B cell (primary cell): ENCODE data around the gene CRYM. TPM values are rescaled to one million over a fixed set of nuclear protein-coding genes. Genes with fewer than 3 reads are reported as not detected.

Source experiments
- ATAC-seq: fragments of 200-7000 bp; cut with Tn5 transposase; one replicate; pipeline ENCODE4 v1.10.0; 2021; ENCODE audit warnings: low read depth, mild to moderate bottlenecking, moderate number of reproducible peaks, moderate library complexity
- CTCF ChIA-PET: fragments of 350-600 bp; sonication (Branson Sonifier 250); formaldehyde crosslinking; loops from one replicate; lab custom pipeline; 2021; ENCODE audit warnings: antibody characterized with exemption, inconsistent platforms; lab: Charles Lee
- POLR2A ChIA-PET: fragments of 350-600 bp; sonication (Branson Sonifier 250); formaldehyde crosslinking; loops from one replicate; lab custom pipeline; 2021; ENCODE audit warnings: antibody characterized with exemption; lab: Charles Lee
- DNase-seq: peaks from one replicate; pipeline ENCODE4 v3.0.0; 2013
- H2AFZ ChIP-seq: 2 replicates; pipeline ENCODE4 v1.6.1; 2012; ENCODE audit warnings: mild to moderate bottlenecking, low read depth, low read length; ENCODE audit not compliant: insufficient read depth, poor library complexity, severe bottlenecking
- H3K27ac ChIP-seq, 2 donors: 1 replicate in 1 of 2; 2 replicates in 1 of 2; pipeline ENCODE4 v1.5.1; 2012 to 2013; ENCODE audit warnings: low read length in 2 of 2, mild to moderate bottlenecking in 2 of 2, moderate library complexity in 1 of 2
- H3K27me3 ChIP-seq, 4 experiments: fragments of 200-600 bp in 1 of 4; sonication (generic) in 1 of 4; replicated peaks in 1 of 4; 1 replicate in 2 of 4; 2 replicates in 2 of 4; pipeline versions ENCODE4 v1.6.1 to v1.7.0; 2013 to 2016; ENCODE audit warnings: low read length in 3 of 4, mild to moderate bottlenecking in 2 of 4, mixed read lengths in 1 of 4, moderate library complexity in 1 of 4; ENCODE audit not compliant: insufficient read depth in 4 of 4, control insufficient read depth in 3 of 4; ENCODE audit errors: control extremely low read depth in 1 of 4
- H3K36me3 ChIP-seq, 2 experiments: replicated peaks in 1 of 2; 1 replicate in 1 of 2; 2 replicates in 1 of 2; pipeline versions ENCODE4 v1.6.1 to v1.7.1; 2013; ENCODE audit warnings: low read length in 1 of 2; ENCODE audit not compliant: insufficient read depth in 2 of 2, control insufficient read depth in 1 of 2; ENCODE audit errors: control extremely low read depth in 1 of 2, extremely low read depth in 1 of 2
- H3K4me1 ChIP-seq, 2 donors: fragments of 200-600 bp in 1 of 2; sonication (generic) in 1 of 2; 1 replicate in 1 of 2; 2 replicates in 1 of 2; pipeline versions ENCODE4 v1.5.1 to v1.6.1; 2013 to 2017; ENCODE audit warnings: low read length in 2 of 2; ENCODE audit not compliant: control insufficient read depth in 2 of 2, insufficient read depth in 2 of 2
- H3K4me2 ChIP-seq: replicated peaks from 2 replicates; pipeline ENCODE3; 2012; ENCODE audit warnings: mild to moderate bottlenecking, low read depth, low read length; ENCODE audit not compliant: poor library complexity, severe bottlenecking
- H3K4me3 ChIP-seq, 5 experiments: fragments of 200-600 bp in 1 of 5; sonication (generic) in 1 of 5; 1 replicate in 3 of 5; 2 replicates in 2 of 5; pipeline versions ENCODE4 v1.5.1 to v1.7.0; 2011 to 2016; ENCODE audit warnings: low read length in 4 of 5, mild to moderate bottlenecking in 4 of 5, low read depth in 2 of 5, control low read depth in 1 of 5, moderate library complexity in 1 of 5; ENCODE audit not compliant: insufficient read depth in 1 of 5; ENCODE audit errors: control extremely low read depth in 1 of 5, extremely low read depth in 1 of 5
- H3K79me2 ChIP-seq: fragments of 200-600 bp; sonication (generic); one replicate; pipeline ENCODE4 v1.6.0; 2016; ENCODE audit warnings: low read length; ENCODE audit not compliant: control insufficient read depth, insufficient read depth
- H3K9ac ChIP-seq: fragments of 200-600 bp; sonication (generic); 2 replicates; pipeline ENCODE4 v1.6.1; 2017; ENCODE audit warnings: mild to moderate bottlenecking, low read length, moderate library complexity
- H3K9me3 ChIP-seq, 3 donors: one replicate each; pipeline versions ENCODE4 v1.6.1 to v1.7.1; 2013; ENCODE audit warnings: low read length in 2 of 3; ENCODE audit not compliant: control insufficient read depth in 2 of 3, insufficient read depth in 1 of 3; ENCODE audit errors: control extremely low read depth in 1 of 3
- H4K20me1 ChIP-seq: 2 replicates; pipeline ENCODE4 v1.6.0; 2012; ENCODE audit warnings: mild to moderate bottlenecking, low read length; ENCODE audit not compliant: insufficient read depth, control insufficient read depth, poor library complexity, severe bottlenecking
- H3K27ac Mint-ChIP-seq: one replicate; pipeline ENCODE4 v1.8.0; 2021; ENCODE audit warnings: mixed read lengths
- H3K27me3 Mint-ChIP-seq: one replicate; pipeline ENCODE4 v1.8.0; 2021; ENCODE audit warnings: mixed read lengths
- H3K4me1 Mint-ChIP-seq: one replicate; pipeline ENCODE4 v1.8.0; 2021; ENCODE audit warnings: mixed read lengths
- H3K4me3 Mint-ChIP-seq: one replicate; pipeline ENCODE4 v1.8.0; 2021; ENCODE audit warnings: mixed read lengths
- H3K9me3 Mint-ChIP-seq: one replicate; pipeline ENCODE4 v1.8.0; 2022; ENCODE audit warnings: mixed read lengths; ENCODE audit not compliant: insufficient read depth
- CTCF ChIP-seq: fragments of 200-600 bp; IDR thresholded peaks from one replicate; pipeline ENCODE4 v1.8.0; 2022; ENCODE audit warnings: antibody characterized with exemption, mild to moderate bottlenecking
- EZH2 ChIP-seq: IDR thresholded peaks from 2 replicates; pipeline ENCODE4 v1.6.1; 2012; ENCODE audit warnings: borderline replicate concordance, low read depth, mild to moderate bottlenecking, moderate library complexity, low read length; ENCODE audit not compliant: insufficient read depth, poor library complexity, severe bottlenecking
- WGBS: methylation state at CpG from one replicate; pipeline ENCODE4 v1.1.5; 2013; ENCODE audit warnings: missing lambda C conversion rate; ENCODE audit not compliant: insufficient coverage; 5-methylcytosine and 5-hydroxymethylcytosine counted together
- intact Hi-C: fragments of 100-400 bp; cut with micrococcal nuclease; formaldehyde crosslinking; loops from one replicate; pipeline ENCODE4 v1.10.0; 2022
- polyA plus RNA-seq: library from polyadenylated mRNA; depleted of rRNA; stranded (reverse); fragments of >200 nt; gene quantifications from 2 replicates; pipeline ENCODE4 v1.2.3, GENCODE V29; 2012
- total RNA-seq, 2 donors: library from RNA; stranded (reverse); fragments of 120-200 nt in 1 of 2; gene quantifications; 1 replicate in 1 of 2; 2 replicates in 1 of 2; pipeline versions ENCODE4 v1.2.3 to v1.2.4, GENCODE V29; 2013 to 2022

The CRYM gene
- total and polyA plus RNA-seq, 2 donors (not counting 1 experiment from before 2014, with no cell fraction given) = 3.3 to 8.2 TPM

GRCh38 chr16:21214086-21214485, 64.0 kb downstream of the CRYM start:
- Histone ChIP-seq H3K79me2 (no peaks in the 10 kb centered on the region), H3K36me3 (no peaks in the 10 kb centered on the region), H3K27me3 (peaks cover 0 to 6% (median 4%) of the 10 kb centered on the region in 4 experiments), H3K4me3 (no peak overlapping the region), H3K9me3 (no peaks in the 10 kb centered on the region), H3K9ac (no peak overlapping the region), H4K20me1 (no peaks in the 10 kb centered on the region), H3K4me2 (no peak overlapping the region), H2AFZ (no peak overlapping the region), H3K27ac (no peak overlapping the region), H3K4me1 (no peaks in the 10 kb centered on the region)
- H3K27me3 Mint-ChIP-seq = peaks cover 46% of the 10 kb centered on the region
- no peak for ATAC-seq
- DNase-seq = no peak
- intact Hi-C loops = no loop called here
- POLR2A ChIA-PET = interaction anchor here (0.7 kb wide), 1 partner anchor 36 kb away, joined by 3 read pairs; no protein-coding TSS in a partner anchor
- WGBS = 65% methylated on average over 2 of the region's 4 CpGs
- H3K27ac Mint-ChIP-seq = no peak overlapping the region
- no peaks in the 10 kb centered on the region for H3K9me3 Mint-ChIP-seq
- H3K4me1 Mint-ChIP-seq = no peaks in the 10 kb centered on the region
- no peak for TF ChIP-seq EZH2
- TF ChIP-seq CTCF = no peak
- CTCF ChIA-PET = no interaction called here
- H3K4me3 Mint-ChIP-seq = no peak overlapping the region

- no peaks in the 10 kb centered on the region for H4K20me1 ChIP-seq
- no peak within 1 kb of the TSS for H3K27ac ChIP-seq
- peaks cover 0 to 11% (median 4%) of the 10 kb centered on the region in 4 experiments for H3K27me3 ChIP-seq
- CTCF ChIA-PET = interaction anchor here (0.7 to 2.4 kb wide), 4 partner anchors 22 to 1470 kb away, joined by 3 to 8 read pairs (median 3); no protein-coding TSS in a partner anchor
- no peak within 1 kb of the TSS for H3K9ac ChIP-seq
- intact Hi-C loops = no loop called here
- TF ChIP-seq EZH2 (no peak), CTCF (no peak)
- DNase-seq (no peak), ATAC-seq (no peak)
- H3K79me2 ChIP-seq = no peaks in the 10 kb centered on the region
- no CpG with 5 or more reads among the region's 5 CpGs for WGBS
- no peaks in the 10 kb centered on the region for H3K9me3 ChIP-seq
- POLR2A ChIA-PET = no interaction called here
- H3K4me3 ChIP-seq = no peak within 1 kb of the TSS
- no peaks in the 10 kb centered on the region for H3K4me1 ChIP-seq
- no peaks in the 10 kb centered on the region for H3K36me3 ChIP-seq
- no peak within 1 kb of the TSS for H2AFZ ChIP-seq
- H3K27ac Mint-ChIP-seq = no peak within 1 kb of the TSS
- H3K4me2 ChIP-seq = no peak within 1 kb of the TSS
- no peaks in the 10 kb centered on the region for H3K4me1 Mint-ChIP-seq
- H3K4me3 Mint-ChIP-seq = no peak within 1 kb of the TSS
- H3K9me3 Mint-ChIP-seq = no peaks in the 10 kb centered on the region
- peaks cover 42% of the 10 kb centered on the region for H3K27me3 Mint-ChIP-seq
Measured at GRCh38 chr16:21211486-21211885, 66.6 kb downstream of the CRYM start, which contains the start of gene ZP2. Gene ZP2, minus strand, starts transcription at chr16:21211574. Its CDS starts 27 bp downstream, at chr16:21211547.

Other genes starting within 250 kb of the CRYM start
- gene DNAH3, start 127.4 kb downstream of the CRYM start, total RNA-seq = not detected in 2 replicates
- not detected in 2 replicates for gene DNAH3, start 127.4 kb downstream of the CRYM start, polyA plus RNA-seq
- gene LDAF1, start 119.6 kb downstream of the CRYM start, total RNA-seq = 21.1 and 21.9 TPM in 2 replicates
- 9.6 and 11.3 TPM in 2 replicates for gene LDAF1, start 119.6 kb downstream of the CRYM start, polyA plus RNA-seq
- not detected in 2 replicates for gene ZP2, start 66.7 kb downstream of the CRYM start, total RNA-seq
- gene ZP2, start 66.7 kb downstream of the CRYM start, polyA plus RNA-seq = not detected in 2 replicates
- gene ANKS4B, start 44.6 kb downstream of the CRYM start, total RNA-seq = not detected in 2 replicates
- not detected in 2 replicates for gene ANKS4B, start 44.6 kb downstream of the CRYM start, polyA plus RNA-seq